Liver (tissue), 9 donors: ENCODE measurements around the gene KLHL14. TPM values are rescaled to one million over a fixed set of nuclear protein-coding genes. Genes with fewer than 3 reads are reported as not detected.

Source experiments
- DNase-seq: peaks from one replicate; pipeline ENCODE4 v3.0.0-alpha.2; 2017; ENCODE audit warnings: low spot score
- H3K27ac ChIP-seq, 2 donors: one replicate each; pipeline ENCODE4 v1.7.0; 2013; ENCODE audit warnings: inconsistent platforms in 2 of 2, low read length in 2 of 2, control low read depth in 1 of 2, low read depth in 1 of 2, mild to moderate bottlenecking in 1 of 2
- H3K27me3 ChIP-seq, 4 donors: one replicate each; pipeline versions ENCODE4 v1.6.1 to v1.7.0; 2013; ENCODE audit warnings: low read length in 3 of 4, inconsistent platforms in 1 of 4, mild to moderate bottlenecking in 1 of 4, moderate library complexity in 1 of 4; ENCODE audit not compliant: control insufficient read depth in 4 of 4, insufficient read depth in 4 of 4
- H3K36me3 ChIP-seq, 4 donors: one replicate each; pipeline versions ENCODE4 v1.6.1 to v1.7.0; 2013; ENCODE audit warnings: low read length in 3 of 4, mild to moderate bottlenecking in 3 of 4, low read depth in 1 of 4, moderate library complexity in 1 of 4; ENCODE audit not compliant: control insufficient read depth in 4 of 4, insufficient read depth in 3 of 4
- H3K4me1 ChIP-seq, 4 donors: one replicate each; pipeline versions ENCODE4 v1.6.1 to v1.7.0; 2013; ENCODE audit warnings: low read length in 3 of 4, mild to moderate bottlenecking in 3 of 4, moderate library complexity in 1 of 4; ENCODE audit not compliant: control insufficient read depth in 4 of 4, insufficient read depth in 4 of 4
- H3K4me3 ChIP-seq, 3 donors: one replicate each; pipeline versions ENCODE4 v1.6.1 to v1.7.0; 2013; ENCODE audit warnings: low read length in 3 of 3, control low read depth in 1 of 3, low read depth in 1 of 3, mild to moderate bottlenecking in 1 of 3
- H3K9ac ChIP-seq, 2 donors: one replicate each; pipeline ENCODE4 v1.7.0; 2013; ENCODE audit warnings: low read length in 2 of 2, mild to moderate bottlenecking in 2 of 2, moderate library complexity in 2 of 2, control low read depth in 1 of 2, low read depth in 1 of 2
- H3K9me3 ChIP-seq, 4 donors: one replicate each; pipeline versions ENCODE4 v1.6.1 to v1.7.0; 2013; ENCODE audit warnings: low read length in 3 of 4; ENCODE audit not compliant: control insufficient read depth in 4 of 4
- EGR1 ChIP-seq, 2 donors: IDR thresholded peaks; 2 replicates each; pipeline ENCODE4 v1.6.1; 2016 to 2018; ENCODE audit warnings: antibody characterized with exemption in 2 of 2, low read depth in 2 of 2
- FOXA2 ChIP-seq: IDR thresholded peaks from 2 replicates; pipeline ENCODE4 v1.6.1; 2016; ENCODE audit warnings: antibody characterized with exemption
- NR2F2 ChIP-seq: IDR thresholded peaks from 2 replicates; pipeline ENCODE4 v1.6.1; 2016; ENCODE audit warnings: antibody characterized with exemption
- SP1 ChIP-seq: IDR thresholded peaks from 2 replicates; pipeline ENCODE4 v1.6.1; 2018; ENCODE audit warnings: antibody characterized with exemption, mild to moderate bottlenecking
- WGBS: extraction: QIAGEN DNeasy Blood & Tissue Kit; methylation state at CpG from one replicate; pipeline ENCODE4 v1.1.7; 2013; 5-methylcytosine and 5-hydroxymethylcytosine counted together
- polyA plus RNA-seq, 2 donors: library from polyadenylated mRNA; stranded (reverse) in 1 of 2; unstranded in 1 of 2; fragments of 200-250 nt in 1 of 2; fragments of >200 nt in 1 of 2; fragmentation: Nextera tagmentation in 1 of 2; extraction: Ambion mirVana in 1 of 2; gene quantifications; one replicate each; pipeline versions ENCODE4 v1.2.1 to v1.2.3, GENCODE V29; 2013 to 2015
- total RNA-seq, 2 donors: library from RNA; depleted of rRNA; stranded (reverse); fragments of >200 nt; gene quantifications; one replicate each; pipeline ENCODE4 v1.2.3, GENCODE V29; 2014
- TF ChIP-seq, protein P1 (sequence below): IDR thresholded peaks from 2 replicates; pipeline ENCODE4 v1.6.1; 2016; ENCODE audit warnings: antibody characterized with exemption
- TF ChIP-seq, protein P2 (sequence below): fragments of 150-350 bp; IDR thresholded peaks from 2 replicates; pipeline ENCODE4 v1.5.1; 2017; ENCODE audit warnings: improper control_type of control experiment, low read depth, low read length; ENCODE audit not compliant: missing input control
- TF ChIP-seq, protein P3 (sequence below): IDR thresholded peaks from 2 replicates; pipeline ENCODE4 v1.6.1; 2016; ENCODE audit warnings: antibody characterized with exemption, mild to moderate bottlenecking
- TF ChIP-seq, protein P4 (sequence below): IDR thresholded peaks from 2 replicates; pipeline ENCODE4 v1.6.1; 2016; ENCODE audit warnings: antibody characterized with exemption
- donor health status: healthy.
- donor health status: healthy.
- donor health status: healthy.
- donor health status: healthy.
- donor health status: healthy.

The KLHL14 gene
- total RNA-seq (1 to 10 TPM in 1 of 2 donors, under 1 TPM in 1; 0.08 to 1.1 TPM), polyA plus RNA-seq (under 1 TPM; 0.02 to 0.21 TPM)

GRCh38 chr18:32772581-32773381 is at the start of gene KLHL14:
KLHL14 (minus strand) TSS chr18:32773023; CDS start chr18:32770591, 2,432 bp downstream.
- H3K4me3 ChIP-seq = peak within 1 kb of the TSS in 1 of 3 donors; percentile 41
- H3K27me3 ChIP-seq = peaks cover 0 to 7% (median 5%) of the 10 kb centered on the region in 4 donors
- no peak for DNase-seq
- WGBS = 26% methylated on average over 17 of the region's 17 CpGs
- no peaks in the 10 kb centered on the region for H3K36me3 ChIP-seq
- no peak within 1 kb of the TSS for H3K9ac ChIP-seq
- H3K9me3 ChIP-seq = no peaks in the 10 kb centered on the region
- H3K27ac ChIP-seq = no peak within 1 kb of the TSS
- H3K4me1 ChIP-seq = peaks cover 11 to 17% (median 13%) of the 10 kb centered on the region in 4 donors
- TF ChIP-seq, protein P1, sequence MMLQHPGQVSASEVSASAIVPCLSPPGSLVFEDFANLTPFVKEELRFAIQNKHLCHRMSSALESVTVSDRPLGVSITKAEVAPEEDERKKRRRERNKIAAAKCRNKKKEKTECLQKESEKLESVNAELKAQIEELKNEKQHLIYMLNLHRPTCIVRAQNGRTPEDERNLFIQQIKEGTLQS = no peak
- TF ChIP-seq, protein P2, sequence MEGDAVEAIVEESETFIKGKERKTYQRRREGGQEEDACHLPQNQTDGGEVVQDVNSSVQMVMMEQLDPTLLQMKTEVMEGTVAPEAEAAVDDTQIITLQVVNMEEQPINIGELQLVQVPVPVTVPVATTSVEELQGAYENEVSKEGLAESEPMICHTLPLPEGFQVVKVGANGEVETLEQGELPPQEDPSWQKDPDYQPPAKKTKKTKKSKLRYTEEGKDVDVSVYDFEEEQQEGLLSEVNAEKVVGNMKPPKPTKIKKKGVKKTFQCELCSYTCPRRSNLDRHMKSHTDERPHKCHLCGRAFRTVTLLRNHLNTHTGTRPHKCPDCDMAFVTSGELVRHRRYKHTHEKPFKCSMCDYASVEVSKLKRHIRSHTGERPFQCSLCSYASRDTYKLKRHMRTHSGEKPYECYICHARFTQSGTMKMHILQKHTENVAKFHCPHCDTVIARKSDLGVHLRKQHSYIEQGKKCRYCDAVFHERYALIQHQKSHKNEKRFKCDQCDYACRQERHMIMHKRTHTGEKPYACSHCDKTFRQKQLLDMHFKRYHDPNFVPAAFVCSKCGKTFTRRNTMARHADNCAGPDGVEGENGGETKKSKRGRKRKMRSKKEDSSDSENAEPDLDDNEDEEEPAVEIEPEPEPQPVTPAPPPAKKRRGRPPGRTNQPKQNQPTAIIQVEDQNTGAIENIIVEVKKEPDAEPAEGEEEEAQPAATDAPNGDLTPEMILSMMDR = no peak

GRCh38 chr18:32822197-32822596 is 49.4 kb upstream of the KLHL14 start:
- H3K9ac ChIP-seq = no peak overlapping the region
- no peaks in the 10 kb centered on the region for H3K9me3 ChIP-seq
- no peaks in the 10 kb centered on the region for H3K4me1 ChIP-seq
- WGBS = 84% methylated on average over 16 of the region's 16 CpGs
- no peak overlapping the region for H3K27ac ChIP-seq
- H3K36me3 ChIP-seq = no peaks in the 10 kb centered on the region
- TF ChIP-seq EGR1 (IDR thresholded peaks at IDR 0.05; ENCODE audit: low read depth in 2 of 2) = no peak
- TF ChIP-seq, protein P3, sequence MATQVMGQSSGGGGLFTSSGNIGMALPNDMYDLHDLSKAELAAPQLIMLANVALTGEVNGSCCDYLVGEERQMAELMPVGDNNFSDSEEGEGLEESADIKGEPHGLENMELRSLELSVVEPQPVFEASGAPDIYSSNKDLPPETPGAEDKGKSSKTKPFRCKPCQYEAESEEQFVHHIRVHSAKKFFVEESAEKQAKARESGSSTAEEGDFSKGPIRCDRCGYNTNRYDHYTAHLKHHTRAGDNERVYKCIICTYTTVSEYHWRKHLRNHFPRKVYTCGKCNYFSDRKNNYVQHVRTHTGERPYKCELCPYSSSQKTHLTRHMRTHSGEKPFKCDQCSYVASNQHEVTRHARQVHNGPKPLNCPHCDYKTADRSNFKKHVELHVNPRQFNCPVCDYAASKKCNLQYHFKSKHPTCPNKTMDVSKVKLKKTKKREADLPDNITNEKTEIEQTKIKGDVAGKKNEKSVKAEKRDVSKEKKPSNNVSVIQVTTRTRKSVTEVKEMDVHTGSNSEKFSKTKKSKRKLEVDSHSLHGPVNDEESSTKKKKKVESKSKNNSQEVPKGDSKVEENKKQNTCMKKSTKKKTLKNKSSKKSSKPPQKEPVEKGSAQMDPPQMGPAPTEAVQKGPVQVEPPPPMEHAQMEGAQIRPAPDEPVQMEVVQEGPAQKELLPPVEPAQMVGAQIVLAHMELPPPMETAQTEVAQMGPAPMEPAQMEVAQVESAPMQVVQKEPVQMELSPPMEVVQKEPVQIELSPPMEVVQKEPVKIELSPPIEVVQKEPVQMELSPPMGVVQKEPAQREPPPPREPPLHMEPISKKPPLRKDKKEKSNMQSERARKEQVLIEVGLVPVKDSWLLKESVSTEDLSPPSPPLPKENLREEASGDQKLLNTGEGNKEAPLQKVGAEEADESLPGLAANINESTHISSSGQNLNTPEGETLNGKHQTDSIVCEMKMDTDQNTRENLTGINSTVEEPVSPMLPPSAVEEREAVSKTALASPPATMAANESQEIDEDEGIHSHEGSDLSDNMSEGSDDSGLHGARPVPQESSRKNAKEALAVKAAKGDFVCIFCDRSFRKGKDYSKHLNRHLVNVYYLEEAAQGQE = no peak
- TF ChIP-seq, protein P4, sequence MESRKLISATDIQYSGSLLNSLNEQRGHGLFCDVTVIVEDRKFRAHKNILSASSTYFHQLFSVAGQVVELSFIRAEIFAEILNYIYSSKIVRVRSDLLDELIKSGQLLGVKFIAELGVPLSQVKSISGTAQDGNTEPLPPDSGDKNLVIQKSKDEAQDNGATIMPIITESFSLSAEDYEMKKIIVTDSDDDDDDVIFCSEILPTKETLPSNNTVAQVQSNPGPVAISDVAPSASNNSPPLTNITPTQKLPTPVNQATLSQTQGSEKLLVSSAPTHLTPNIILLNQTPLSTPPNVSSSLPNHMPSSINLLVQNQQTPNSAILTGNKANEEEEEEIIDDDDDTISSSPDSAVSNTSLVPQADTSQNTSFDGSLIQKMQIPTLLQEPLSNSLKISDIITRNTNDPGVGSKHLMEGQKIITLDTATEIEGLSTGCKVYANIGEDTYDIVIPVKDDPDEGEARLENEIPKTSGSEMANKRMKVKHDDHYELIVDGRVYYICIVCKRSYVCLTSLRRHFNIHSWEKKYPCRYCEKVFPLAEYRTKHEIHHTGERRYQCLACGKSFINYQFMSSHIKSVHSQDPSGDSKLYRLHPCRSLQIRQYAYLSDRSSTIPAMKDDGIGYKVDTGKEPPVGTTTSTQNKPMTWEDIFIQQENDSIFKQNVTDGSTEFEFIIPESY = no peak
- TF ChIP-seq, protein P1 = no peak
- TF ChIP-seq NR2F2 = no peak
- no peak for TF ChIP-seq SP1
- no peak for TF ChIP-seq FOXA2
- DNase-seq = no peak
- H3K27me3 ChIP-seq = no peaks in the 10 kb centered on the region
- H3K4me3 ChIP-seq = no peak overlapping the region
